OCI-LY1 (cell line): ENCODE measurements around the gene FHIP1A.

Experiments
- CTCF ChIP-seq: fragments of 200-600 bp; sonication (generic), shearing (Covaris generic); IDR thresholded peaks from 2 replicates; pipeline ENCODE4 v1.5.1; 2017; ENCODE audit warnings: mild to moderate bottlenecking, antibody characterized with exemption, low read length, moderate library complexity, mixed read lengths
- EZH2 ChIP-seq: fragments of 200-600 bp; sonication (generic), shearing (Covaris generic); IDR thresholded peaks from 2 replicates; pipeline ENCODE4 v1.8.0; 2017; ENCODE audit warnings: borderline replicate concordance, mixed run types, mild to moderate bottlenecking, antibody characterized with exemption, low read length, moderate library complexity, mixed read lengths

GRCh38 chr4:151418856-151419255, 9.9 kb downstream of the FHIP1A start:
- TF ChIP-seq CTCF (no peak), EZH2 (no peak)
